Gastrocnemius medialis (tissue), 4 donors: ENCODE data around the gene CLIP3.

ENCODE experiments used
- POLR2A ChIP-seq, 2 donors: fragments of 450-650 bp; IDR thresholded peaks; one replicate each; pipeline ENCODE4 v1.6.1; 2017; ENCODE audit warnings: antibody characterized with exemption in 2 of 2, mild to moderate bottlenecking in 2 of 2, moderate library complexity in 2 of 2
- TF ChIP-seq, protein P1 (sequence below), 5 experiments: fragments of 450-650 bp in 3 of 5; fragments of 200-600 bp in 2 of 5; sonication (generic) in 2 of 5; IDR thresholded peaks in 4 of 5; conservative IDR thresholded peaks in 1 of 5; 1 replicate in 4 of 5; 2 replicates in 1 of 5; pipeline ENCODE4 v1.5.1; 2016 to 2019; ENCODE audit warnings: antibody characterized with exemption in 5 of 5, mild to moderate bottlenecking in 3 of 5, moderate library complexity in 3 of 5

DNA sequence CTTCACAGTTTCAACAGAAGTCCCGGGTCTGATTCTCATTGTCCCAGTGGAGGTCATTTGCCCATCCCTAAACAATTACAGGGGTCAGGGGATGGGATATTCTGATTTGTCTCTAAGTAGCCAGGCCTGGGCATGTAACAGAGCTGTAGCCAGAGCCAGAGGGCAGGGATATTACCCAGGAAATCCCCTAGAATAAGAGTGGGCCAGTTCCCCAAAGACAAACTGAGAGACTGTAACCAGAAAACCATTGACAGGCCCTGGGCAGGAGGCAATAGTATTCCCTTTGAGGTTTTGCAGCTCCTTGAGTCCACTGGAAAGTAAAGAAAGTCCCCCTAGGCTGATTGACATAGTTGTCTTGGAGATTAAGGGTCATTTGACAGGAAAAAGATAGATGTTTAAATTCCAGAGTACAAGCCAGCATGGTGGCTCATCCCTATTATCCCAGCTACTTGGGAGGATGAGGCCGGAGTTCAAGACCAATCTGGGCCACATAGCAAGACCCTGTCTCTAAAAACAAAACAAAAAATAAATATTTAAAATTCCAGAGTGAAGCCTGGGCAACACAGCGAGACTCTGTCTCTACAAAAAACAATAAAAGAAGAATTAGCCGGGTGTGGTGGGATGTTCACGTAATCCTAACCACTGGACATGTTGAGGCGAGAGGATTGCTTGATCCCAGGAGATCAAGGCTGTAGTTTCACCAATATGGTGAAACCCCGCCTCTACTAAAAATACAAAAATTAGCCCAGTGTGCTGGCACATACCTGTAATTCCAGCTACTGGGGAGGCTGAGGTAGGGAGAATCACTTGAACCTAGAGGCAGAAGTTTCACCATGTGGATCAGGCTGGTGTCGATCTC, 39.5 kb downstream of the CLIP3 start:
- TF ChIP-seq, protein P1, sequence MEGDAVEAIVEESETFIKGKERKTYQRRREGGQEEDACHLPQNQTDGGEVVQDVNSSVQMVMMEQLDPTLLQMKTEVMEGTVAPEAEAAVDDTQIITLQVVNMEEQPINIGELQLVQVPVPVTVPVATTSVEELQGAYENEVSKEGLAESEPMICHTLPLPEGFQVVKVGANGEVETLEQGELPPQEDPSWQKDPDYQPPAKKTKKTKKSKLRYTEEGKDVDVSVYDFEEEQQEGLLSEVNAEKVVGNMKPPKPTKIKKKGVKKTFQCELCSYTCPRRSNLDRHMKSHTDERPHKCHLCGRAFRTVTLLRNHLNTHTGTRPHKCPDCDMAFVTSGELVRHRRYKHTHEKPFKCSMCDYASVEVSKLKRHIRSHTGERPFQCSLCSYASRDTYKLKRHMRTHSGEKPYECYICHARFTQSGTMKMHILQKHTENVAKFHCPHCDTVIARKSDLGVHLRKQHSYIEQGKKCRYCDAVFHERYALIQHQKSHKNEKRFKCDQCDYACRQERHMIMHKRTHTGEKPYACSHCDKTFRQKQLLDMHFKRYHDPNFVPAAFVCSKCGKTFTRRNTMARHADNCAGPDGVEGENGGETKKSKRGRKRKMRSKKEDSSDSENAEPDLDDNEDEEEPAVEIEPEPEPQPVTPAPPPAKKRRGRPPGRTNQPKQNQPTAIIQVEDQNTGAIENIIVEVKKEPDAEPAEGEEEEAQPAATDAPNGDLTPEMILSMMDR (IDR thresholded peaks at IDR 0.05 in 4 of 5, conservative IDR thresholded peaks at IDR 0.05 in 1 of 5): no peak
- TF ChIP-seq POLR2A (IDR thresholded peaks at IDR 0.05): no peak
